OCI-LY1 (cell line): ENCODE results near the gene ROR2.

ENCODE experiments used
- H2AFZ ChIP-seq: fragments of 200-600 bp; sonication (generic), shearing (Covaris generic); 2 replicates; pipeline ENCODE4 v1.6.0; 2014; ENCODE audit warnings: antibody characterized with exemption, mild to moderate bottlenecking, low read length
- H3F3A ChIP-seq: fragments of 200-600 bp; sonication (generic), shearing (Covaris generic); 2 replicates; pipeline ENCODE4 v1.6.0; 2014; ENCODE audit warnings: mild to moderate bottlenecking, antibody characterized with exemption, low read length, moderate library complexity; ENCODE audit not compliant: insufficient read depth
- H3K27ac ChIP-seq: fragments of 200-600 bp; sonication (generic); 2 replicates; pipeline ENCODE4 v1.5.1; 2014; ENCODE audit warnings: low read length, mixed run types, mild to moderate bottlenecking, low read depth; ENCODE audit not compliant: poor library complexity, severe bottlenecking
- H3K27me3 ChIP-seq: fragments of 200-600 bp; sonication (generic); 2 replicates; pipeline ENCODE4 v1.6.0; 2014; ENCODE audit warnings: antibody characterized with exemption, mild to moderate bottlenecking, low read length, moderate library complexity; ENCODE audit not compliant: insufficient read depth
- H3K36me3 ChIP-seq: fragments of 200-600 bp; sonication (generic); 2 replicates; pipeline ENCODE4 v1.6.1; 2014; ENCODE audit warnings: mild to moderate bottlenecking, antibody characterized with exemption, low read length, moderate library complexity, mixed read lengths; ENCODE audit not compliant: insufficient read depth
- H3K4me1 ChIP-seq: fragments of 200-600 bp; sonication (generic); 2 replicates; pipeline ENCODE4 v1.5.1; 2014; ENCODE audit warnings: mild to moderate bottlenecking, low read length, moderate library complexity; ENCODE audit not compliant: insufficient read depth, severe bottlenecking
- H3K4me2 ChIP-seq: fragments of 200-600 bp; sonication (generic), shearing (Covaris generic); 2 replicates; pipeline ENCODE4 v1.6.1; 2014; ENCODE audit warnings: low read length
- H3K4me3 ChIP-seq: fragments of 200-600 bp; sonication (generic); 2 replicates; pipeline ENCODE4 v1.5.1; 2014; ENCODE audit warnings: low read length, low read depth, mild to moderate bottlenecking, mixed read lengths; ENCODE audit not compliant: poor library complexity, severe bottlenecking
- H3K79me2 ChIP-seq: fragments of 200-600 bp; shearing (Covaris generic); 2 replicates; pipeline ENCODE4 v1.6.1; 2016; ENCODE audit warnings: mixed run types, low read length, mixed read lengths; ENCODE audit not compliant: insufficient read depth
- H3K9ac ChIP-seq: fragments of 200-600 bp; sonication (generic), shearing (Covaris generic); 2 replicates; pipeline ENCODE4 v1.6.1; 2014; ENCODE audit warnings: mild to moderate bottlenecking, low read length, mixed read lengths
- H3K9me2 ChIP-seq: fragments of 200-600 bp; sonication (generic), shearing (Covaris generic); 2 replicates; pipeline ENCODE4 v1.6.1; 2014; ENCODE audit warnings: low read depth, mild to moderate bottlenecking, low read length, mixed read lengths
- H3K9me3 ChIP-seq: fragments of 200-600 bp; shearing (Covaris generic); 2 replicates; pipeline ENCODE4 v1.6.1; 2014; ENCODE audit warnings: low read length, mixed read lengths
- H4K20me1 ChIP-seq: fragments of 200-600 bp; sonication (generic), shearing (Covaris generic); 2 replicates; pipeline ENCODE4 v1.6.0; 2016; ENCODE audit warnings: mild to moderate bottlenecking, low read length; ENCODE audit not compliant: insufficient read depth
- EZH2 ChIP-seq: fragments of 200-600 bp; sonication (generic), shearing (Covaris generic); IDR thresholded peaks from 2 replicates; pipeline ENCODE4 v1.8.0; 2017; ENCODE audit warnings: borderline replicate concordance, mixed run types, mild to moderate bottlenecking, antibody characterized with exemption, low read length, moderate library complexity, mixed read lengths
- TF ChIP-seq, protein P1 (sequence below): fragments of 200-600 bp; sonication (generic), shearing (Covaris generic); IDR thresholded peaks from 2 replicates; pipeline ENCODE4 v1.5.1; 2017; ENCODE audit warnings: mild to moderate bottlenecking, antibody characterized with exemption, low read length, moderate library complexity, mixed read lengths

ROR2 gene

DNA sequence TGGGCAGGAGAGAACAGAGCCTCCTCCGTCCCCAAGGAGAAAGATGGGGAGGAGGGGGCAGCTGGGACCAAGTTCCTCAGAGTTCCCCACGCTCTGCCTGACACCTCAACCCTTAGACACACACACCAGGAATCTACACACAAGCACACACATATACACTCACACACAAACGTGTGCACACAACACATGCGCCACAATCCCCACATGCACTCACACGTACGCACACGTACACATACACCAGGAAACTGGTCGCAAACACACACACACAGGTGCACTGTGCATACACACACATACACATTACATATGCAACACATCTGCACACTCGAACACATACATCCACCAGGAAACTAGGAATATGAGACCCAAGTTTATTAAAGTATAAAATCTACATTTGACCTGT, 50.4 kb downstream of the ROR2 start:
- H3K27ac ChIP-seq: no peak overlapping the region

DNA sequence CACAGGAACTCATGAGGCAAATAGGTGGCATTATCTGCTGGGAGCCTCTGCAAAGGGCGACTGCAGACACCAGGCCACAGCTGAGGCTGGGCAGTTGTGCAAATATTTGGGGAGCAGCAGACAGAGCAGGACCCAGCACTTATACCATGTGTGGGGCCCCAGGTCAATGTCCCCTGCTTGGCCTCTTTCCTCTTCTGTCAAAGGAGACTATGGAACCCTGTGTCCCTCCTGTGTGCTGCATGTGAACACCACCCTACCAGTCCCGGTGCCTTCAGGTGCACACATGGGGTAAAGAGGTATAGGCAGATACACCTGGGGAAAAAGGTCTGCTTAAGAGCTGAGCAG, 50.8 kb downstream of the ROR2 start:
- Histone ChIP-seq H3K27me3 (no peaks in the 10 kb centered on the region), H3K4me2 (no peak overlapping the region), H3K9me3 (no peaks in the 10 kb centered on the region), H3F3A (no peaks in the 10 kb centered on the region), H3K36me3 (no peaks in the 10 kb centered on the region), H3K27ac (no peak overlapping the region), H2AFZ (no peak overlapping the region), H4K20me1 (no peaks in the 10 kb centered on the region), H3K9me2 (no peaks in the 10 kb centered on the region), H3K79me2 (no peaks in the 10 kb centered on the region), H3K4me3 (no peak overlapping the region), H3K9ac (no peak overlapping the region), H3K4me1 (no peaks in the 10 kb centered on the region)
- no peak for TF ChIP-seq EZH2
- TF ChIP-seq, protein P1, sequence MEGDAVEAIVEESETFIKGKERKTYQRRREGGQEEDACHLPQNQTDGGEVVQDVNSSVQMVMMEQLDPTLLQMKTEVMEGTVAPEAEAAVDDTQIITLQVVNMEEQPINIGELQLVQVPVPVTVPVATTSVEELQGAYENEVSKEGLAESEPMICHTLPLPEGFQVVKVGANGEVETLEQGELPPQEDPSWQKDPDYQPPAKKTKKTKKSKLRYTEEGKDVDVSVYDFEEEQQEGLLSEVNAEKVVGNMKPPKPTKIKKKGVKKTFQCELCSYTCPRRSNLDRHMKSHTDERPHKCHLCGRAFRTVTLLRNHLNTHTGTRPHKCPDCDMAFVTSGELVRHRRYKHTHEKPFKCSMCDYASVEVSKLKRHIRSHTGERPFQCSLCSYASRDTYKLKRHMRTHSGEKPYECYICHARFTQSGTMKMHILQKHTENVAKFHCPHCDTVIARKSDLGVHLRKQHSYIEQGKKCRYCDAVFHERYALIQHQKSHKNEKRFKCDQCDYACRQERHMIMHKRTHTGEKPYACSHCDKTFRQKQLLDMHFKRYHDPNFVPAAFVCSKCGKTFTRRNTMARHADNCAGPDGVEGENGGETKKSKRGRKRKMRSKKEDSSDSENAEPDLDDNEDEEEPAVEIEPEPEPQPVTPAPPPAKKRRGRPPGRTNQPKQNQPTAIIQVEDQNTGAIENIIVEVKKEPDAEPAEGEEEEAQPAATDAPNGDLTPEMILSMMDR: no peak

More for the DNA sequence above, 50.4 kb downstream of the ROR2 start:
- Histone ChIP-seq H3K9me3 (no peaks in the 10 kb centered on the region), H3K79me2 (no peaks in the 10 kb centered on the region), H4K20me1 (no peaks in the 10 kb centered on the region), H3K4me2 (no peak overlapping the region), H2AFZ (no peak overlapping the region), H3F3A (no peaks in the 10 kb centered on the region), H3K27me3 (no peaks in the 10 kb centered on the region), H3K4me3 (no peak overlapping the region), H3K9ac (no peak overlapping the region), H3K4me1 (no peaks in the 10 kb centered on the region), H3K36me3 (no peaks in the 10 kb centered on the region), H3K9me2 (no peaks in the 10 kb centered on the region)
- TF ChIP-seq EZH2: no peak
- TF ChIP-seq, protein P1: no peak

DNA sequence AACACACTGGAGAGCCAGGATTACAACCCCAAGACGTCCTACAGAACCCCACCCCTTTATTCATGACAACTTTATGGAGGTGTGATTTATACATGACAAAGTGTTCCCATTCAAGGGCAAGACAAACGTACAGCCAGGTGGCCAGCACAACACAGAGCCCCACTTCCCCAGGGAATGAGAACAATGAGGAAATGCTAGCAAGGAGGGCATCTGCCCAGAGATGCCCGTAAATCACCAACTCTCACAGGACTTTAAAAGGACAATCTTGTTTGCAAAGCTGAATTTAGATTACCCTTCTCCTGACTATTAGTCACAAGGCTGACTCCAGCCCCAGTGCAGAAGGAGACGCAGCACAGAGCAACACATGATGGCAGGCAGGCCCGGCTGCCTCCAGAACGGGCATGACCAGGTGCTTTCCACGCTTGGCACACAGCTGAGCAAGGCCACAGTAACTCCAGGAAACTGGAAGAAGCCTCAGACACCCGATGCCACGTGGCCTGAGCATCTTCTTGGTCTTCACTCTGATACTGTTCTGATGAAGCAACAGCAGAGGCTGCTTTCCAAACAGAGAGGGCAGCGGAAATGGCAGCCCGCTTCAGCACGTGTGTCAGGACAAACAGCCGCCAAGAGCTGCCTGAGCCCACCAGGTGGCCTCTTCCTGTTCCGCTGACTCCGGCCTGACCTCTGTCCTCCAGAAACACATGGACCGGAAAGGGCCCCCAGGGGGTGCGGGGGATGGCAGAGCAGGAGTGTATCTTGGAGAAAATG, 51.4 kb downstream of the ROR2 start:
- Histone ChIP-seq H3K9me2 (no peaks in the 10 kb centered on the region), H3K9ac (no peak overlapping the region), H3K4me1 (no peaks in the 10 kb centered on the region), H3K27me3 (no peaks in the 10 kb centered on the region), H3K79me2 (no peaks in the 10 kb centered on the region), H2AFZ (no peak overlapping the region), H3K4me3 (no peak overlapping the region), H3K4me2 (no peak overlapping the region), H4K20me1 (no peaks in the 10 kb centered on the region), H3K27ac (no peak overlapping the region), H3F3A (no peaks in the 10 kb centered on the region), H3K9me3 (no peaks in the 10 kb centered on the region), H3K36me3 (no peaks in the 10 kb centered on the region)
- TF ChIP-seq, protein P1: no peak
- TF ChIP-seq EZH2: no peak
